NCI-H526 (cell line): ENCODE data around the gene STAT3.
"Not testable (repeated sequence)": the region's sequence is repeated elsewhere in the genome, so short reads cannot be mapped to it uniquely, and the experiment has no call there.

Source experiments
- DNase-seq, 2 experiments: peaks; one replicate each; lab custom pipeline; 2025; lab: John Stamatoyannopoulos, UW

The STAT3 gene

DNA sequence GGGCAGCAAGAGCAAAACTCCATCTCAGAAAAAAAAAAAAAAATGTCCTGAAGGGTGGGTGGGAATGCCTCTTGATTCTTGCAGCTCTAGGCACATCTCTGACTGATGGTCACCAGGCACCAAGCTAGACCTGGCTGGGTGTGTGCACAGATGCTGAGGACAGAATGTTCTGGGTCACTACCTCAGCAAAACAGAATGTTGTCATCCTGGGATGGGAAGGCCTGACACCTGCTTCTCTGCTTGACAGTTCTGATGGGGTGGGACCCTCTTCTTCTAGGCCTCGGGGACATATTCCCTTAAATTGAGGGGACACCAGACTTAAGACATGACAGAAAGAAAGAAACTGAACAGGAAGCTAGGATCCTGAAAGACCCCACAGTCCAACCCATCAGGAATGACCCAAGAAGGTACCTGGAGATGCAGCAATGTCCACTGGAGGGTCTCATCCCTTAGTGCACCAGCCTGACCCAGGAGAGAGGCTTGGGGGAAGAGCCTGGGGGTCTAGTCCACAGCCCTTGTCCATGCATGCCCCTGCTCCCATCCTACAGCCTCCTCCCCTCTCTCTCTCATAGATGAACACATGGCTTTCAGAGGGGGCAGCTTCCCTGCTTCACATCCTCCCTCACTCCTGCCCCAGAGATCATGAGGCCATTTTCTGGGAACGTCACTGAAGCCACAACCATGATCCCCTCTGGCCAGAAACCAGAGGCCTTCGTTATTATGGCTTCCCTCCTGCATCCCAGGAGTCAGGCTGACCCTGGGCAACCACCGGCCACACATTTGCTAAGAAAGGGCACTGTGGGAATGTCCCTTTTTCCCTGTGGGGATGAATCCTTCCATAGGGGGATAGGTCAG lies 108.2 kb downstream of the STAT3 start:
- DNase-seq: no peak

DNA sequence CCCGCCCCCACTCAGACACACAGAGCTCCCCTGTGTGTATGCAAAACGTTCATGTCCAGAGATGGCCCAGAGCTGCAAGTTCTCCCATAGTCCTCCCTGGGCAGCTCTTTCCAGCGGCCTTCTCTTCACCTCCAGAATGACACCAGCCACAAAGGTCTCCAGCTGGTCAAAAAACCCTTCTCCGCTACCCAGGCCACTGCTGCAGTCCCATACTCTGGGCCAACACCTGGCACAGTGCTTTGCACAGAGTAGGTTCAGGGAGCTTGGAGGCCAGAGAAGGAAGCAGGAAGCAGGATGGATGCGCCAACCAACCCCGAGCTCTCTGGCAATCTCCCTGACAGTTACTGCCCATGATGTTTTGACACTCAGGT lies 110.9 kb downstream of the STAT3 start:
- DNase-seq: no peak

DNA sequence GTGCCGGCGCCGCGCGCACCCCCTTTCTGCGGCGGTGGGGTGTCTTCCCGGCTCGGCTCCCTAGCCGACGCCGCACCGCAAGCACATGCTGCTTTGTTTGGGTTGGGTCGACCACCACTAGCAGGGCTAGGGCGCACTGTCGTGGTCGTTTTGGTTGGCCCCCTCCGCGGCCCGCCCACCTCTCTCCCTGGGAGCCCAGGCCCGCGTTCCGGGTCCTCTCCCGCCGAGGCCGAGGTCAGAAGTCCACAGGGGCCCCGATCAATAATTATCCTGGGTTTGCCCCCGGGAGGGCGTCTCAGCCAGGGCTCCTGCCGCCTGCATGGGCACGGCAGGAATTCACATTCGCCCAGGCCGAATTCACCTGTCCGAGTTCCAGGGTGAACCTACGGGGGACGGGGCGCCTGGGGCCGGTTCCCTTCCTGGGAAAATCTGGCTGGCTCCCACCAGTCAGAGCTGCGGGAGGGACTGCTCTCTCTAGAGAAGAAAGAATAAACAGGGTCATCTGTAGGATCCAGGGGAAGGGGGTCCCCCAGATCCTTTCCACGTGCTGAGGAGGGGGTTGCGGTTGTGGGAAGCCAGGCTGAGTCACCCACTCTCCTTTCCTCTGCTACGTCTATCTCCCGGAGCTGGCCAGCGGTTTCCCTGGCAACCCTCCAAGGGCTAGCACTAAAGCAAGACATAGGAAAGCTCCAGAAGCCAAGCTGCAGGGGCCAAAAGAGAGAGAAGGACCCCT lies 111.5 kb downstream of the STAT3 start:
- DNase-seq: peak in 1 of 2 experiments; percentile 58

DNA sequence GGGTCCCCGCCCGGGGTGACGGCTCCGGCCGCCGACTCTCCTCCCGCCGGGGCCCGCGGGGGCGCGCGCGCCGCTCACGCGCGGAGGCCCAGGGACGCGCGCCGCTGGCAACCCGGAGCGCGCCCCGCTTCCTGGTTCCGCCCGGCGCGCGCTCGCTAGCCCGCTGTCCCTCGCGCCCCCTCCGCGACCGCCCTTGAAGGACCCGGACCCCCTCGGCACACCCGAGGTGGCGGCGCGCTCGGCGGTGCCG lies 112.0 kb downstream of the STAT3 start, which contains the start of gene STAT5B:
Gene STAT5B, minus strand, starts transcription at position 33 of the 250 bp plus-strand sequence. CDS start 44,264 bp downstream, outside the sequence.
- DNase-seq: peak in 1 of 2 experiments; percentile 85

DNA sequence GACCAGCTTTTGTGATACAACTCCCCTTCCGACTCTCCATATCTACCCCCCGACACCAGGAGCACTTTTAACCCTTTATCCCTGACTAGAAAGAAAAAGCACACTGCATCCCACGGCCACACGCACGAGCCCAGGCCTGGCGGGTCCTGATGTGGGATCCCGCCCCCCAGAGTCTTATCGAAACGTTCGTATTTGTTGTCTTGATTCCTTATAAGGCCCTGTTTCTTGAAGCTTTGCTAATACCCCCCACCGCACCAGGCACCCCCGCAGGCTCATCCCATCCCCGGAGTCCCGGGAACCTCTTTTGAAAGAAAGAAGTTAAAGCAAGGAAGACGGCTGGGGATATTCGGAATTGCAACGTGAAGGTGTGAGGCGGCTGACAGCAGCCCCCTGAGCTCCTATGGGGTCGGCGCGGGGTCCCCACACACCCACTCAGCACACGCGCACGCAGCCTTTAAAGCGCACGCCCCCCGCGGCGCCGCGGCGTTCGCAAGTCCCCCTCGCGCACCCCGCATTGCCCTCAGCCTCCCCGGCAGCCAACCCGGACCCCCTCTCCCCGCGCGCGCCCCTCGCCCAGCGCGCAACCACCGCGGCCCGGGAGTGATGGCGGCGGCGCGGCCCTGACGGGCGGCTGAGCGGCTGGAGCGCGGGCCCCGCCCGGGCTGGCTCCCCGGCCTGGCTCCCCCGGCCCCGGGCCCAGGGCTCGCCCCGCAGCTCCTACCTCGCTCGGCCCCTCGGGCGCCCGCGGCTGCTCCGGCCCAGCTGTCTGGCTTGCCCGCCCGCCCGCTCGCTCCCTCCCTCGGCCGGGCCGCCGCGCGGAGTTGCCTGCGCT lies 112.5 kb downstream of the STAT3 start:
- peak in 1 of 2 experiments; percentile 59 for DNase-seq

DNA sequence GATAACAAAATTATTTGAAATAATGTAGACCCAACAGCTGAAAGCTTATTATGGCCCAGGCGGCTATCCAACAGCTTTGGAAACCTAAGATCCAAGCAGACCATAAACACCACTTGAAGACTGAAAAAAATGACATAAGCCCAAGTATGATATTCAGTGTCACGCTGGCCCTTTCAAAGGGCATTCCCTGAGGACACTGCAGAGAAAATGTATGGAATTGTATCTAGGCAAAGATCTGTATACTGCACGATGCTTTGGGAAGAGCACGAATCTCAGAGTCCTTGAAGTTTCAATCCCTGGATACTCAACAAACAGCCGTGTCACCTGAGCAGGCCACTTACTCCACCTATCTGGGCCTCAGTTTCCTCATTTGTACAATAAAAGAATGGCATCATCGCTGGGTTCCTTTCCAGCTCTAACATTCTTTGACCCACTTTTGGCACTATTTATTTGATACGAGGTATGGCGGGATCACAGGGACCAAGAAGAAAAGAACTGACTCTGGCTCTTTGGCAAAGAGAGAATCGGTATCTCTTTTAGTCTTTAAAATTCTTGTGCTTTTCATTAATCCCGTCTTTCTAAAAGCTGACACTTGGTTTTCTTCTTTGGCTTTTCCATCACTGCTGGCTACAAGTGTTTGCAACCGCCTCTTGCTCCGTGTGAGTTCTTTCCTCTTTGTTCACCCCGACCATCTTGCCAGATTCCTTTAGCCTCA lies 113.3 kb downstream of the STAT3 start:
- DNase-seq: peak in 1 of 2 experiments; percentile 22

DNA sequence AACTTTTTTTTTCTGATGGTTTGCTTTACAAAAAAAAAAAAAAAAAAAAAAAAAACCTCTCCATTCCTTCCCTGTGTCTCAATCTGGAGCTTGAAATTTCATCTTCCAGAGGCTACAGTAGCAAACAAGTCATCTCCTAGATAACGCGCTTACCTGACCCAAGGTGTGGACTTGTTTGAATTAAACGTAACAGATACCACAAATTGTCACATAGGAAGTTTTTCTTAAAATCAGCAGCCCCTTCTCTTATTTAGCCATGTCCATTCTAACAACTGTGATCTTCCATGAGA lies 114.0 kb downstream of the STAT3 start:
- DNase-seq: no peak

DNA sequence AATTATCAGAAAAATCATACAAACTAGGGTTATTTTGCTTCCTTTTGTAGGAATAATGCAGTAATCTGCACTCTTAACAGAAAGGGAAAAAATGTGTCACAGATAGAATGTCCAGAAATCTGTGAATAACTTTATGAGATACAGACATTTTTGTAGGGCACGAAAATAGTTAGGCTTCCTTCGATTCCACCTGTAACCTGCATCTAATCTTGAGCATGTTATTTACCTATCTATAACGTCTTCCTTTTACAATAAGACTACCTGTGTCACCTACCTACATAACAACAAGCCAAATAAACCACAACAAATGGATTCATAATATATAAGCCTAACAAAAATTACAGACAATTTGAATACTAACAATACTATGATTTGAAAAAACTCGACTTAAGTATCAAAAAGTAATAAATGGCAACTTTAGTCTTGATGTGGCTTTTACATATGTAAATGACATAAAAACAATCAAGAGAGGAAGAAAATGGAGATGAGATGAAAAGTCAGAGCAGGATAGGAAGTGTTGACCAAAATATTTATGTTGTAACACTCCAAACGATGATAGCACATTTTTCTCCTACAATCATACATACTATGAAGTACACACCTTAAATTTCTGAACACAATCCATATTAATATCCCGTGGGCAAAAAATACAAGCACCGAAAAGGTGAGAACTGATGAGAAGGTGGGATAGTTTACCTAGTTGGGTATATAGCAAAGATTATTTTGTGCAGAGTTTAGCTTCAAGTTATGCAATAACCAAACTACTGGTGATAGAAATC lies 114.6 kb downstream of the STAT3 start:
- no peak for DNase-seq

DNA sequence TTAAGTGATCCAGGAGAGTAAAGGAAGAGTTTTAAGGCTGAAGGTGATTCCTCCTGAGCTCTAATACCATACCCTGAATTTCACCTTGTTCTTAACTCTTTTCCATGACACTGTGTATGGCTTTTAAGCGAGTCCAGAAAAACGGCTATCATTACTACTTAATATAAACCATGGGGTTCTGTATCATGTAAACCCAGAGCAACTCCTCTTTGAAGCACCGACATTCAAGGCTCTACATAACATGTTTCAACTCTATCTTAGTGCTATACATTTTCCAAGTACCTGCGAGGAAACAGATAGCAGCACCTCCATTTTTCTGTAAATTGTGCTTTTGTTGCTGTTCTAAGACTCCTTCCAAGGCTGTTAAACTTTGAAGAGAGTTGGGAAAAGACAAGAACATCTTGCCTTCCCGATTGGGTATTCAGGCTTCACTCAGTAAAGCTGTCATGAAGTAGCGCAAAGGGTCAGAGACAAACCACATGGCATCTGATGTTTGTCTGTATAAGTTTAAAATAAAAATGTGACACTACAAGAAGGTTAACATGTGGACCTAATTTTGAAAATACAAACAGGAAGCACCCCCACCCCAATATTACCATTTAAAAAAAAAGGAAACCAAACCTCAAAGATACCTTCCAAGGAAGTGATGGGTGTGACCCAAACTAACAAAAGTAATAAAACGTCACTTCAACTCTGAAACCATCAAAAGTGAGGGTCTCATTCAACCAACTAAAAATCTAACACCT lies 115.9 kb downstream of the STAT3 start:
- DNase-seq: no peak

DNA sequence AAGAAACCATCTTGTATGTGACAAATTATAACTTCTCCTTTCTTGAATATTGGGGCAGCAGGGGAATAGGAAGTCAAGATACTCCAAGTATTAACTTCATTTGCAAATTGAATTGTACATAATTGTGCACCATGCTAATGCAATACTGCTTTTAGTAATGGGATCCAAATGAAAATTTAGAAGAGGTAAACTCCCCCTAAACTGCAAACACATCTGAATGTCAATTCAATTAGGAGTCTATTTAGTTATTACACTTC lies 116.5 kb downstream of the STAT3 start:
- DNase-seq: no peak

DNA sequence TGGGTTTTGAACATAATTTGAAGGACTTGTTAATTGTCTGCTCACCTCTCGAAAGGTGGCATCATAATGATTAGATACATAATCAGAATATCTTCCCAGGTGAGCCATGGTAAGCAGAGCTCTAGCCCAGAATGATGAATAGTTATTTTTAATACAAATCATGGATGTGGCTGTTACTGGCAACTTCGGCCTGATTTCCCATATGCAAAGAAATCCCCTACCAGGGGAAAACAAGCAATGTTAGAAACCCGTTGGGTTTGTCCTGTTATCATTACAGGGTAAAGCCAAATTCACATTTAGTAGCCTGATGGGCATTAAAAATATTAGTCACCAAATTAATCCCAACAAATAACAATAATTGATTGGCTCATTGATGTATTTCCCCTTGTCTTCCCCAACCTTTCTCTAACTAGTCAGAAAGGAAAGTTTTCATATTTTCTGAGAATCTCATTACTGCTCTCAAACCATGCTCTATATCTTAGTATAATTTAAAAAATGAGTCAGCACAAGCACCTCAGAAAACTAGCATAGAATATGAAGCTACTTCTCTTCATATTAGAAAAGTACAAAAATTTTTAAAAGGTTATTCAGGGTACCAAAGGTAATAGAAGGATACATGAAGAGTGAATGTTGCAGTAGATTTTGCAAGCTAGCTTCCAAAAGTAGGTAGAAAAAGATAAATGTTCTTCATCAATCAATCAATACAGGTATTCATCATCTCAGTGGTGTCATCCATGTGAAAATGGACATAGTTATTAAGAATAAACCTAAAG lies 117.0 kb downstream of the STAT3 start:
- DNase-seq: no peak

DNA sequence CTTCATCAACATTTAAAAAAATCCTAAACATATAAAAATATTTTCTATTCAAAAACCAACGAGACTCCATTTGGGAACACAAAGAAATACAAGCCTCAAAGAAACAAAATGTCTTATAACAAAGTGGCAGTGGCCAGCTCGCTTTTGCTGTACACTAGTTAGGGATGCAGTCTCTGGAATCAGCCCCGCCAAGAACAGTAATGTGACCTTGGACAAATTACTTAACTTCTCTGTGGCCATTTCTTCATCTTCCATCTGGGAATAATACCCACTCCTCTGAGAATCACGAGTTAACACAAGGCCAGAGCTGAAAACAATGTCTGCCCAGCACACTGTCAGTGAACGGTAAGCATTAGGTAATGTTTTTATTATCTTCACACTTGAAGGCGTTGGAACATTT lies 117.6 kb downstream of the STAT3 start:
- no peak for DNase-seq

DNA sequence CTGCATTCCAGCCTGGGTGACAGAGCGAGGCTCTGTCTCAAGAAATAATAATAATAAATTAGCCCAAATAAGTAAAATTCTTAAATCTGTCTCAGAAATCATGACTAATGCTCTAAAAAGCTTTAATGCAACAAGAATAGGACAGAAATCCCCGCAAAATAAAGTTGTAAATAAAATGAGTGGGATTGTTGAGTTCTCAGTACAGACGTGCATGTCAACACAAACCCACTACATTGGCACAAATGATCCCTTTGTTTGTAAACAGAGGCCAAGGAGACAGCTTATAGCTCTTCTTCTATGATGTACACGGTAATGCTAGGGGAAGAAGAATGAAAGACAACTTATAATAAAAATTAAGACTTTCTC lies 118.1 kb downstream of the STAT3 start:
- DNase-seq: no peak

DNA sequence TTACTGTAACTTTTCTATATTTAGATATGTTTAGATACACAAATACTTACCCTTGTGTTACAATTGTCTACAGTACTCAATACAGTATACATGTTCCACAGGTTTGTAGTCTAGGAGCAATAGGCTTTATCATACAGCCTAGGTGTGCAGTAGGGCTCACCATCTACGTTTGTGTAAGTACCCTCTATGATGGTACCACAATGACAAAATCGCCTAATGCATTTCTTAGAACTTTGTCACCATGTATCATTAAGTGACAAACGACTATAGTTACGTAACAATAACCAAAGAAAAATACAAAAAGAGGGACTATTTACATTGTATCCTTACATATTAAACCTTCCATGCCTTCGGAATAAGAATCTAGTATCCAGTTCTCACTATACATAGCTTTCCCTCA lies 120.0 kb downstream of the STAT3 start:
- no peak for DNase-seq

DNA sequence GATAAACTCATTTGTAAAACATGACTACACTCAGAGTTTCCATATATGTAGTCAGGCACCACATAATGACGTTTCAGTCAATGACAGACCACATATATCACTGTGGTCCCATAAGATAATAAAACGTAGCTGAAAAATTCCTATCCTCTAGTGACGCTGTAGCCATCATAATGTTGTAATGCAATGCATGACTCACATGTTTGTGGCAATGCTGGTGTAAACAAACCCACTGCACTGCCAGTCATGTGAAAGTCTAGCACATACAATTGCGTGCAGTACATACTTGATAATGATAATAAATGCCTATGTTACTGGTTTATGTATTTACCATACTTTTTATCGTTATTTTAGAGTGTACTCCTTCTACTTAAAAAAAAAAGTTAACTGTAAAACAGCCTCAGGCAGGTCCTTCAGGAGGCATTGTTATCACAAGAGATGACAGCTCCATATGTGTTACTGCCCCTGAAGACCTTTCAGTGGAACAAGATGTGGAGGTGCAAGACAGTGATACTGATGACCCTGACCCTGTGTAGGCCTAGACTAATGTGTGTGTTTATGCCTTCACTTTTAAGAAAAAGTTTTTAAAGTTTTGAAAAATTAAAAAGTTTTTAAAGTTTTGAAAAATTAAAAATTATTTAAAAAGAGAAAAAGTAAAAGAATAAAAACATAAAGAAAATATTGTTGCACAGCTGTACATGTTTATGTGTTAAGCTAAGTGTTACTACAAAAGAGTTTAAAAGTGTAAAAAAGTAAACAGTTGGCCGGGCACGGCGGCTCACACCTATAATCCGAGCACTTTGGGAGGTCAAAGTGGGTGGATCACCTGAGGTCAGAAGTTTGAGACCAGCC lies 121.1 kb downstream of the STAT3 start:
- DNase-seq: no peak

DNA sequence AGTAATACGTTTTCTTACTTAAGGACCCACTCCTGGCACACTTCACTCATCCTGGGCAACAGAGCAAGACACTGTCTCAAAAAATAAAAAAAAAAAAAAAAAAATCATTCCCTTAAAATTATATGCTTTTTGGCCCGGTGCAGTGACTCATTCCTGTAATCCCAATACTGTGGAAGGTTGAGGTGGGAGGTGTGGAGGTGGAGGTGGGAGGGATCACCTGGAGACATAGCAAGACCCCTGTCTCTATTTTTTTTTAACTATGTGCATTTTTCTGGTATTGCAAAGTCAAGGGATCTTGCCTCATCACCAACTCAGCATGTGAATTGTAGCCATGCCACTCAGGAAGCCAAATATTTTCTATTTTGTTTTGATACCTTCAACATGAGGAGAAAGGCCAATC lies 121.8 kb downstream of the STAT3 start:
- DNase-seq: no peak

DNA sequence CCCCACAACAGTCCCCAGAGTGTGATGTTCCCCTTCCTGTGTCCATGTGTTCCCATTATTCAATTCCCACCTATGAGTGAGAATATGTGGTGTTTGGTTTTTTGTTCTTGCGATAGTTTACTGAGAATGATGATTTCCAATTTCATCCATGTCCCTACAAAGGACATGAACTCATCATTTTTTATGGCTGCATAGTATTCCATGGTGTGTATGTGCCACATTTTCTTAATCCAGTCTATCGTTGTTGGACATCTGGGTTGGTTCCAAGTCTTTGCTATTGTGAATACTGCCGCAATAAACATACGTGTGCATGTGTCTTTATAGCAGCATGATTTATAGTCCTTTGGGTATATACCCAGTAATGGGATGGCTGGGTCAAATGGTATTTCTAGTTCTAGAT lies 123.9 kb downstream of the STAT3 start:
- not testable (repeated sequence) for DNase-seq
